DND-41 (cell line): ENCODE results near the gene FGF14.

Experiments
- ATAC-seq: fragments of 200-7000 bp; cut with Tn5 transposase; 3 replicates; pipeline ENCODE4 v1.9.1; 2021; ENCODE audit warnings: low read depth; ENCODE audit not compliant: insufficient read depth
- DNase-seq: peaks from one replicate; pipeline ENCODE4 v3.0.0-alpha.2; 2020
- H2AFZ ChIP-seq: 2 replicates; pipeline ENCODE4 v1.6.0; 2012; ENCODE audit warnings: low read depth, low read length
- H3K27ac ChIP-seq: 2 replicates; pipeline ENCODE4 v1.5.1; 2012; ENCODE audit warnings: low read length, inconsistent platforms
- H3K27me3 ChIP-seq: fragments of 200-600 bp; sonication (generic); 2 replicates; pipeline ENCODE4 v1.6.0; 2012; ENCODE audit warnings: low read length, mild to moderate bottlenecking, inconsistent platforms; ENCODE audit not compliant: insufficient read depth, poor library complexity
- H3K36me3 ChIP-seq: 2 replicates; pipeline ENCODE4 v1.5.1; 2012; ENCODE audit warnings: low read length, inconsistent platforms; ENCODE audit not compliant: insufficient read depth
- H3K4me1 ChIP-seq: 2 replicates; pipeline ENCODE4 v1.5.1; 2012; ENCODE audit warnings: mild to moderate bottlenecking, low read length; ENCODE audit not compliant: insufficient read depth
- H3K4me2 ChIP-seq: 2 replicates; pipeline ENCODE4 v1.6.0; 2012; ENCODE audit warnings: mild to moderate bottlenecking, moderate library complexity, low read length, inconsistent platforms; ENCODE audit not compliant: insufficient read depth
- H3K4me3 ChIP-seq, 2 experiments: fragments of 200-600 bp in 1 of 2; shearing (Covaris generic) in 1 of 2; 2 replicates each; pipeline ENCODE4 v1.5.1; 2012 to 2016; ENCODE audit warnings: inconsistent platforms in 2 of 2, low read length in 2 of 2, mild to moderate bottlenecking in 2 of 2, low read depth in 1 of 2, moderate library complexity in 1 of 2
- H3K79me2 ChIP-seq: 2 replicates; pipeline ENCODE4 v1.6.0; 2012; ENCODE audit warnings: low read length, inconsistent platforms; ENCODE audit not compliant: insufficient read depth
- H3K9ac ChIP-seq: 2 replicates; pipeline ENCODE4 v1.6.0; 2012; ENCODE audit warnings: low read depth, mild to moderate bottlenecking, inconsistent platforms, low read length, moderate library complexity
- H3K9me3 ChIP-seq: 2 replicates; pipeline ENCODE4 v1.5.1; 2012; ENCODE audit warnings: low read length, moderate library complexity, mild to moderate bottlenecking, inconsistent platforms; ENCODE audit not compliant: insufficient read depth, severe bottlenecking
- H4K20me1 ChIP-seq: 2 replicates; pipeline ENCODE4 v1.6.0; 2012; ENCODE audit warnings: low read length; ENCODE audit not compliant: insufficient read depth
- EZH2 ChIP-seq: IDR thresholded peaks from 3 replicates; pipeline ENCODE4 v1.6.1; 2012; ENCODE audit warnings: borderline replicate concordance, low read depth, mild to moderate bottlenecking, moderate library complexity, low read length, inconsistent platforms; ENCODE audit not compliant: severe bottlenecking
- TF ChIP-seq, protein P1 (sequence below): IDR thresholded peaks from 2 replicates; pipeline ENCODE4 v1.5.1; 2012; ENCODE audit warnings: borderline replicate concordance, low read length, moderate library complexity, mild to moderate bottlenecking; ENCODE audit not compliant: poor library complexity, severe bottlenecking; ENCODE audit errors: extremely low read depth

The FGF14 gene

DNA sequence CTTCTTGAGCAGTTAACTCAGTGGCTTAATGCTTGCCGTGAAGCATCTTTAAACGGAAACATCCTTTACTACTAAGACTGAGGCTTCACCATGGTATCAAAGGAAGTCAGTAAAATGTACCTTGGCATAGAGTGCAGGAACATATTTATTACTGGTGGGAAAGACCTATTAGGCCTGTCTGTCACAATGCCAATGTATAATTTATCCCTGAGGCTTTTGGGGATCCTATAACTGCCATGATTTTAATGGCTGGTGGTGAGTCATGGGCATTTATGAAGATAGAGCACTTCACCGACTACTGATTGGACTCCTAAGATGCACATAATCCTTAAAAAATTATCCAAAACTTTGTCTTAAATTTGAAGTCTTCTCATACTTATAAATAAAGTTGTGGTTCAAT is 79.6 kb downstream of the FGF14 start:
- H3K4me3 ChIP-seq: no peak overlapping the region
- DNase-seq (no peak), ATAC-seq (no peak)
- no peak for TF ChIP-seq EZH2
- TF ChIP-seq, protein P1, sequence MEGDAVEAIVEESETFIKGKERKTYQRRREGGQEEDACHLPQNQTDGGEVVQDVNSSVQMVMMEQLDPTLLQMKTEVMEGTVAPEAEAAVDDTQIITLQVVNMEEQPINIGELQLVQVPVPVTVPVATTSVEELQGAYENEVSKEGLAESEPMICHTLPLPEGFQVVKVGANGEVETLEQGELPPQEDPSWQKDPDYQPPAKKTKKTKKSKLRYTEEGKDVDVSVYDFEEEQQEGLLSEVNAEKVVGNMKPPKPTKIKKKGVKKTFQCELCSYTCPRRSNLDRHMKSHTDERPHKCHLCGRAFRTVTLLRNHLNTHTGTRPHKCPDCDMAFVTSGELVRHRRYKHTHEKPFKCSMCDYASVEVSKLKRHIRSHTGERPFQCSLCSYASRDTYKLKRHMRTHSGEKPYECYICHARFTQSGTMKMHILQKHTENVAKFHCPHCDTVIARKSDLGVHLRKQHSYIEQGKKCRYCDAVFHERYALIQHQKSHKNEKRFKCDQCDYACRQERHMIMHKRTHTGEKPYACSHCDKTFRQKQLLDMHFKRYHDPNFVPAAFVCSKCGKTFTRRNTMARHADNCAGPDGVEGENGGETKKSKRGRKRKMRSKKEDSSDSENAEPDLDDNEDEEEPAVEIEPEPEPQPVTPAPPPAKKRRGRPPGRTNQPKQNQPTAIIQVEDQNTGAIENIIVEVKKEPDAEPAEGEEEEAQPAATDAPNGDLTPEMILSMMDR: no peak
- no peak overlapping the region for H3K9ac ChIP-seq
- no peak overlapping the region for H3K4me2 ChIP-seq
- H3K4me1 ChIP-seq: no peaks in the 10 kb centered on the region
- no peak overlapping the region for H3K27ac ChIP-seq
- no peaks in the 10 kb centered on the region for H3K79me2 ChIP-seq
- no peak overlapping the region for H2AFZ ChIP-seq
- no peaks in the 10 kb centered on the region for H3K9me3 ChIP-seq
- no peaks in the 10 kb centered on the region for H3K36me3 ChIP-seq
- no peaks in the 10 kb centered on the region for H3K27me3 ChIP-seq
- no peaks in the 10 kb centered on the region for H4K20me1 ChIP-seq

DNA sequence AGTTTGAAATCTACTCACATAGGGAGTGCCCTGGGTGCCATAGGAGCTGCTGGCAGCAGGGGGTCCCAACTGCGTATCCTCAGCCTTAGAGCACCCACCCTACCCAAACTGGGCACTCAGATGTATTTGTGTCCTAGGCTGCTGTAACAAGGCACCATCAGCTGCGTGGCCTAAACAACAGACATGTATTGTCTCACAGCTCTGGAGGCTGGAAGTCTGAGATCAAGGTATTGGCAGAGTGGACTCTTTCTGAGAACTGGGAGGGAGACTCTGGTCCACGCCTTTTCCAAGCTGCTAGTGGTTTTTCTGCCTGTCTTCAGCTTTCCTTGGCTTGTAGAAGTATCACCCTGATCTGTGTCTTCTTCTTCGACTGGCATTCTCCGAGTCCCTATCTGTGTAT is 83.6 kb downstream of the FGF14 start:
- no peak for DNase-seq
- Histone ChIP-seq H2AFZ (no peak overlapping the region), H3K4me2 (no peak overlapping the region), H3K9me3 (no peaks in the 10 kb centered on the region), H3K4me1 (no peaks in the 10 kb centered on the region), H3K4me3 (no peak overlapping the region), H3K79me2 (no peaks in the 10 kb centered on the region), H4K20me1 (no peaks in the 10 kb centered on the region), H3K36me3 (no peaks in the 10 kb centered on the region), H3K27me3 (no peaks in the 10 kb centered on the region), H3K9ac (no peak overlapping the region), H3K27ac (no peak overlapping the region)
- no peak for ATAC-seq
- TF ChIP-seq, protein P1: no peak
- no peak for TF ChIP-seq EZH2

DNA sequence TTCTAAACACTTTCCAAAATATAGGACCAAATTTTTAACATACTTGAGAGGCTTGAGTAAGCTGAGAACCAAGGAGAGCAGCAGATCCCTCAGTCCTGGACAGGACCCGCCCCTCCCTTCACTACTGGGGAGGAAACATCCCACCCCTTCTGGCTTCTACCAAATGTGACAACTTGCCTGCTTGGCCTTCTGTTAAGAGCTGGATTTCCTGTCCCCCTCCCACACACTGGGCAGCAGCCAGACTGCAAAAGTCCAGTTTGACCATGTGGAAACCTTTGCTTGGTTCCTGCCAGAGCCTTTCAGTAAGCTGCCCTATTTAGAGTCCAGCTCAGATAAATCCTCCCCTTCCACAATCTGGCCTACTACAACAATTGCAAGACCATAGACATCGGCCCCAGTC is 84.3 kb downstream of the FGF14 start:
- Histone ChIP-seq H3K4me3 (no peak overlapping the region), H3K9ac (no peak overlapping the region), H3K9me3 (no peaks in the 10 kb centered on the region), H2AFZ (no peak overlapping the region), H4K20me1 (no peaks in the 10 kb centered on the region), H3K79me2 (no peaks in the 10 kb centered on the region), H3K27me3 (no peaks in the 10 kb centered on the region), H3K27ac (no peak overlapping the region), H3K36me3 (no peaks in the 10 kb centered on the region), H3K4me1 (no peaks in the 10 kb centered on the region), H3K4me2 (no peak overlapping the region)
- ATAC-seq (no peak), DNase-seq (no peak)
- no peak for TF ChIP-seq EZH2
- TF ChIP-seq, protein P1: no peak

DNA sequence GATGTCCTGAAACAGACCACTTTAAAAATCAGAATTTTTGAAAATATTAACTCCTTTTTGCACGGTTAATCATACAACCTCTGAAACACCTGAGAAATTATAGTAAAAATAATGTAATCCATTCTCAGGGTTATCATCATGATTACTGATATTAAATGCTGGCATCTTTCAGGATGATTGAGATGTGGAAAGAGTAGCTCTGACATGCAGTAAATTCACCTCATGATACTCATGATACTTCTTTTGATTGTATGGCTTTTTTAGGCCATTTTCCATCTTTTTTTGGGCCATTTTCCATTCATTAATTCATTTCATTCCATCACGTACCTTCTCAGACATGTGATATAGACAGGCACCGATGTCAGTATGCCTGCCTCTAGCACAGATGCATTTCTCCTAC is 85.1 kb downstream of the FGF14 start:
- TF ChIP-seq, protein P1: no peak
- TF ChIP-seq EZH2: no peak
- no peaks in the 10 kb centered on the region for H3K36me3 ChIP-seq
- no peak overlapping the region for H2AFZ ChIP-seq
- no peak for ATAC-seq
- H3K4me3 ChIP-seq: no peak overlapping the region
- no peak overlapping the region for H3K9ac ChIP-seq
- no peaks in the 10 kb centered on the region for H3K9me3 ChIP-seq
- H3K27ac ChIP-seq: no peak overlapping the region
- no peaks in the 10 kb centered on the region for H3K79me2 ChIP-seq
- H3K4me2 ChIP-seq: no peak overlapping the region
- no peaks in the 10 kb centered on the region for H3K4me1 ChIP-seq
- no peaks in the 10 kb centered on the region for H3K27me3 ChIP-seq
- H4K20me1 ChIP-seq: no peaks in the 10 kb centered on the region
- no peak for DNase-seq
